H4 (cell line): ENCODE data around the gene PSMC4. TPM values are rescaled to one million over a fixed set of nuclear protein-coding genes. Genes with fewer than 3 reads are reported as not detected.

ENCODE experiments used
- DNase-seq: peaks from one replicate; pipeline ENCODE4 v3.0.0-alpha.2; 2015; ENCODE audit warnings: low spot score
- total RNA-seq: library from RNA; depleted of rRNA; stranded (reverse); fragments of >200 nt; shearing (Covaris generic); gene quantifications from 2 replicates; pipeline ENCODE4 v1.2.3, GENCODE V29; 2014; rRNA removed

PSMC4 gene
- total RNA-seq, 1 experiment from 2014 or later: 263 TPM

GRCh38 chr19:39993605-39994004 lies 22.6 kb downstream of the PSMC4 start:
- DNase-seq: no peak

- DNase-seq: no peak
Observed at GRCh38 chr19:39994361-39994760, 23.4 kb downstream of the PSMC4 start.

- DNase-seq: no peak
Observed at GRCh38 chr19:39995794-39996193, 24.8 kb downstream of the PSMC4 start.

GRCh38 chr19:39996218-39996810 lies 25.3 kb downstream of the PSMC4 start:
- DNase-seq: peak; percentile 58

- DNase-seq: peak; percentile 79
Observed at GRCh38 chr19:39996811-39997637, 26.1 kb downstream of the PSMC4 start, which contains the start of gene ZNF546. ZNF546 (plus strand) TSS chr19:39997060; CDS start chr19:39998327, 1,267 bp downstream.

GRCh38 chr19:39997638-39998216 lies 26.8 kb downstream of the PSMC4 start:
- DNase-seq: no peak

GRCh38 chr19:39998501-39998900 lies 27.5 kb downstream of the PSMC4 start:
- DNase-seq: no peak

- no peak for DNase-seq
Observed at GRCh38 chr19:40005691-40006272, 34.8 kb downstream of the PSMC4 start.

- peak; percentile 65 for DNase-seq
Observed at GRCh38 chr19:40006273-40006691, 35.3 kb downstream of the PSMC4 start.

GRCh38 chr19:40009674-40010073 lies 38.7 kb downstream of the PSMC4 start:
- no peak for DNase-seq

- DNase-seq: no peak
Observed at GRCh38 chr19:40013991-40014390, 43.0 kb downstream of the PSMC4 start.

GRCh38 chr19:40023969-40024368 lies 53.0 kb downstream of the PSMC4 start:
- DNase-seq: no peak

- DNase-seq: no peak
Observed at GRCh38 chr19:40025938-40026596, 55.1 kb downstream of the PSMC4 start.

- no peak for DNase-seq
Observed at GRCh38 chr19:40026597-40026970, 55.6 kb downstream of the PSMC4 start.

Other genes starting within 250 kb of the PSMC4 start
- 0.37 TPM in 1 of 2 replicates, not detected in the other for gene CLC, start 233.1 kb upstream of the PSMC4 start, total RNA-seq
- not detected in 2 replicates for gene LEUTX, start 192.3 kb upstream of the PSMC4 start, total RNA-seq
- 4.2 and 4.3 TPM in 2 replicates for gene DYRK1B, start 137.0 kb upstream of the PSMC4 start, total RNA-seq
- gene FBL, start 124.8 kb upstream of the PSMC4 start, total RNA-seq: 256 and 309 TPM in 2 replicates
- 0.64 and 0.99 TPM in 2 replicates for gene FCGBP, start 36.5 kb upstream of the PSMC4 start, total RNA-seq
- 4.2 and 5.5 TPM in 2 replicates for gene ZNF546, start 25.9 kb downstream of the PSMC4 start, total RNA-seq
- 5.9 and 9.8 TPM in 2 replicates for gene ZNF780B, start 85.1 kb downstream of the PSMC4 start, total RNA-seq
- 9.2 and 17.1 TPM in 2 replicates for gene ZNF780A, start 119.8 kb downstream of the PSMC4 start, total RNA-seq
- 1.3 and 4.3 TPM in 2 replicates for gene MAP3K10, start 220.3 kb downstream of the PSMC4 start, total RNA-seq
- not detected in 2 replicates for gene TTC9B, start 247.2 kb downstream of the PSMC4 start, total RNA-seq